Astrocyte (in vitro differentiated cells and primary cell): Measurements from ENCODE around the gene ELF3.

Experiments used
- CTCF ChIP-seq: IDR thresholded peaks from 2 replicates; pipeline ENCODE4 v1.5.1; 2011; ENCODE audit warnings: low read depth, mild to moderate bottlenecking, inconsistent platforms, low read length, moderate library complexity; ENCODE audit not compliant: insufficient read depth
- EZH2 ChIP-seq: IDR thresholded peaks from 2 replicates; pipeline ENCODE4 v1.6.1; 2012; ENCODE audit warnings: mild to moderate bottlenecking, low read length, inconsistent platforms; ENCODE audit not compliant: insufficient read depth

GRCh38 chr1:202018468-202019234 is 8.3 kb downstream of the ELF3 start:
- no peak for TF ChIP-seq CTCF
- TF ChIP-seq EZH2 = no peak
